AG08395 (cell line): ENCODE data around the gene USP30.
A peak's percentile ranks its signal among the peaks of the same experiment; 100 is the strongest.
"Not testable (repeated sequence)": the region's sequence is repeated elsewhere in the genome, so short reads cannot be mapped to it uniquely, and the experiment has no call there.

ENCODE experiments used
- DNase-seq: peaks from one replicate; pipeline ENCODE4 v3.0.0; 2012; ENCODE audit warnings: mixed read lengths, low spot score

Gene USP30

DNA sequence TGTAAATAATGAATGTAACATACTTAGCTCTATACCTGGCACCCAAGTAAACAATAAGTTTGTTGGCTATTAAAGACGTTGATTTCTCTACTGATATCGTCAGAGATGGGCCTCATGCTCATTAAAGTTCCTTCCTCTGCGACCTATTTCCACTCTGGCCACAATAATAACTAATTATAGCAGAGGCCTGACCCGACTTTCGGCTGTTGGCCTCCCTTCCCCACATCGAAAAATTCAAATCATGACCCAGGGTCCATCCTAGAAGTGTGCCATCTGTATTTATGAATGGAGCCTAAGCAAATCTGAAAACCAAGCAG, 321 bp upstream of the USP30 start:
- no peak for DNase-seq

DNA sequence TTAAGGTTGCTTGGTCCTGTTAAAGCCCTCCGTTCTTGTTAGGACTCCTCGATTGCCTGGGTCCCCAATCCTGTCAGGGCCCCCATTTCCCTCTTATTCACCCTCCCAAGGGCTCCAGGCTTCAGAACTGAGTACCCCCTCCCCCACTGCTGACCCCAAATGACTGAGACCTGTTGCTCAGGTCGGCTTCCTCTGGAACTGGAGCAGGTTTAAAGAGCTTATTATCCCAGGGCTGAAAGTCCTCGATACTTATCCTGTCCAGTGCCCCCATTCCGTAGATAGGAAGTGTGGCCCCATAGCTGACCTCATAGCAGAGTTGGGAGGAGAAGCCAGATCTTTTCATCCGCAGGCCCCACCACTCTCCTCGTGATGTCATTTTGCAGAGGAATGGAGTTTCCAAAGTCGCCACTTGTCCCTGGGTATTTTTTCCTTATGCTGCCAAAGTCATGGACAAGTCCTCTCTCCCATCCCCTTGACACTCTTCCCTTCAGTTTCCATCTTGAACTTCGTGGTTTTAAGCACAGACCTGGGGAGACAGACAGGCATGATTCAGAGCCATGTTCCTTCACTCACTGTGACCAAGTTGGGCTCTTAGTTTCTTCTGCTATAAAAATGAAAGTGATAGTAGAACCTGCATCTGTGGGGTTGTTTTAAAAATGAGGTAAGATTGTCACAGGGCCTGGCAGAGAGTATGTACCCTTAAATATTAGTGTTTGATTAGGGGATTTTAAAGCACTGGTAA, 1.2 kb downstream of the USP30 start:
- no peak for DNase-seq

DNA sequence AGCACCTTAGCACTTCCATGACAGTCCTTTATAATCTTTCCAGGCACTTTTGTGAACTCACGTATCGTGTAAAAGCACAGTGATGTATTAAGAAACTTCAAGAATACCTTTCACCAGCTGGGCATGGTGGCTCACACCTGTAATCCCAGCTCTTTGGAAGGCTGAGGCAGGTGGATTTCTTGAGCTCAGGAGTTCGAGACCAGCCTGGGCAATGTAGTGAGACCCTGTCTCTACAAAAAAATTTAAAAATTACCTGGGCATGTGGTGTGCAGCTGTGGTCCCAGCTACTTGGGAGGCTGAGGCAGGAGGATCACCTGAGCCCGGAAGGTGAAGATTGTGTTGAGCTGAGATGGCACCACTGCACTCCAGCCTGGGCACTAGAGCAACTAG, 1.7 kb downstream of the USP30 start:
- not testable (repeated sequence) for DNase-seq

DNA sequence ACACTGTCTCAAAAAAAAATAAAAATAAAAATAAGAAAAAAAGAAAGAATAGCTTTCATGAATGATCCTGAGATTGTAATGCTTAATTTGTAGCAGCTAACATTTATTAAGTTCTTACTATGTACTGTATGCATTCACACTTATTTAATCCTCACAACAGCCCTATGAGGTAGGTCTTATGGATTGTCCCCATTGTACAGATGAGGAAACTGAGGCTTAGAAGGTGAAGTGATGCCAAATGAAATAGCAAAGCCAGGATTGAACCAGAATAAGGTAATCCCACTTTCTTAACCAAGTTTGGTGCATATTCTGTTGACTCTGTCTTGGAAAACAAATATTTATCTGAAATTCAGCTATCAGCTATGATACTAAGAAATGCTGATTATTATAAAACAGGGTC, 2.1 kb downstream of the USP30 start:
- no peak for DNase-seq

DNA sequence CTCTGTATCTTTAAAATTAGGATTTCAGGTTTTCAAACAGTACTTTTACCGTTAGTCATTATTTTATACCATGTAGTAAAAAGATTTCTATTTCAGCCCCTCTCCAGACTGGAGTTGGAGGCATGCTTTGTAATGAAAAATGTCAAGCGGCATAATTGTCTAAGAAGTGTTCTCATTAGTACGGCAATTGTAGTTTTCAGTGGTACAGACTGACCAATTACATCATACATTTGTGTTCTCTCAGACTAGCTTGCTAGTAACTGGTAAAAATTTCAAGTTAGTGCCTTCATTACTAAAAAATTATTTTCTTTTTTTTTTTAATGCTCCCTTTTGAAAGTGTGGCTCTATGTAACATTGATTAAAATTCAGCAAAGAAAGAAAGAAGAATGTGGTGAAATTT, 4.5 kb downstream of the USP30 start:
- no peak for DNase-seq

DNA sequence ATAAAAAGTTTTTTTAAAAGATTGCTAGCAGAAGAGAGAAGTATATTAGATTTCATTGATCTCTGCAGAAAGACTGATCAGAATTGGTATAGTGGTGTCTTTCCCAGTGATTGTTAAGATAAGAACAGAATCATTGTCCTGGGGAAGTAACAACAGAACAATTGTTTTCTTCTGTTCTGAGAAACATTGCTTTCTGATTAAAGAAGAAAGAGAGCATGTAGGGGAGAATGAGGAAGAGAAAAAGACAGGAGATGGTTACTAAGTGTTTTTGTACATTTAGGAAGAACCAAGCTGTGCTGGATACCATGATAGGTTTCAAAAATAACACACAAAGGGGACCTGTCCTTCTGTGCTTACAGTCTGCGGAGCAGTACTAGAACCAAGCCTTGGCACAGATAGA, 5.0 kb downstream of the USP30 start:
- no peak for DNase-seq

DNA sequence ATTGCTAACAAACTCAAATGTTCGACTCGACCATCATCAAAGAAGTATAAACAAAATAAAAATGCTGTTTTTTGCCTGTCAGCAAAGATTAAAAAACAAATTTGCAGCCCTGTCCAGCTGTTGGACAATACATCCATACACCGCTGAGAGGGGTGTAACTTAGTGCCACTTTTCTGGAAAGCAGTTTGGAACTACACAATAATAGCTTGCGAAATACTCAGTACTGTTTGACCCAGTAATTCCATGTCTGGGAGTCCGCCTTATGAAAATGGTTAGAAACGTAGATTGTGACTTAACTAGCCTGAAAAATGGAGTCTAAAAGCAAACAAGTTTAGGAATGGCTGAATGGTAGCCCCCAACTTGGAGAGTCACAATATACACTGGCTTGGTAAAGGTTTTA, 6.4 kb downstream of the USP30 start:
- DNase-seq, result no peak

DNA sequence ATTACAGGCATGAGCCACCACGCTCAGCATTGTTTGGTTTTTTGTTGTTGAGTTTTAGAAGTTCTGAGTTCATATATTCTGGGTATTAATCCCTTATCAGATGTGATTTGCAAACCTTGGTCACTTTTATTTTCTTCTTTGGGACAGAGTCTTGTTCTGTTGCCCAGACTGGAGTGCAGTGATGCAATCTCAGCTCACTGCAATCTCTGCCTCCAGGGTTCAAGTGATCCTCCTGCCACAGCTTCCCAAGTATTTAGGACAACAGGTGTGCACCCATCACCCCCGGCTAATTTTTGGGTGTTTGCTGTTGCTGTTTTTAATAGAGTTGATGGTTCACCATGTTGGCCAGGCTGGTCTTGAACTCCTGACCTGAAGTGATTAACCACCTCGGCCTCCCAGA, 11.8 kb downstream of the USP30 start:
- DNase-seq, result no peak

DNA sequence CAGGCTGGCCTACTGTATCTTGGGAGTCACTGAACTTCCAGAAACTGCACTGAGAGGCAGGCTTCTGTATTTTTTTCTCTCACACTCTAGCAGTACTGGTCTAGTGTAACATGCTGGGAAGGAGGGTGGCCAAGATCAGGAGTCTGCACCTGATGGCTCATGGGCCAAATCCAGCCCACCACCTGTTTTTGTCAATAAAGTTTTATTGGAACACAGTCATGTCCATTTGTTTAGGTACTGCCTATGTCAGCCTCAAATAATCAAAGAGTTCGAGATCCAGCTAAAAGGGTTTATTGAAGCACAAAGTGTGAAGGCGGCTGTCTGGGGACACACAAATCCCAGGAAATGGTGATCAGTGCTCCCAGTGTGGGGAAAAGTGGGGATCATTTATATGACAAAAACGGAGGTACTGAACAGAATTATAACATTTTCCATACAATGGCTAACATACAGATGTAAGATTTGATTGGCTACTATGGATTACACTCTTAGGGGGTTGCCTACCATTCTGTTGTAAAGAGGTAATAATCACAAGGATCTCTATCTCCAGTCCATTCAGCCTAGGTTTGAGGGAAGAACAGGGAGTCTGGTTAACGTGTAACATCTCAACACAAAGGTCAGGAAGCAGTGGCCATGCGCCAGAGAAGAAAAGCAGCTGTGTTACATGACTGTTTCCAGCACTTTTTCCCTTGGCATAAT, 12.9 kb downstream of the USP30 start:
- DNase-seq, result no peak

DNA sequence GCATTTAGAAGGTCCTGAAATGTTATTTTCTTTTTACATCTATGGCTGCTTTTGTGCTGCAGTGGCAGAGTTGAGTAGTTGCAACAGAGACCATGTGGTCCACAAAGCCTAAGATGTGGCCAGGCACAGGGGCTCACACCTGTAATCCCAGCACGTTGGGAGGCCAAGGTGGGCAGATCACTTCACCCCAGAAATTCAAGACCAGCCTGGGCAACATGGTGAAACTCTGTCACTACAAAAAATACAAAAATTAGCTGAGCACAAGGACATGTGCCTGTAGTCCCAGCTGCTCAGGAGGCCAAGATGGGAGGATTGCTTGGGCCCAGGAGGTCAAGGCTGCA, 13.4 kb downstream of the USP30 start:
- no peak for DNase-seq

DNA sequence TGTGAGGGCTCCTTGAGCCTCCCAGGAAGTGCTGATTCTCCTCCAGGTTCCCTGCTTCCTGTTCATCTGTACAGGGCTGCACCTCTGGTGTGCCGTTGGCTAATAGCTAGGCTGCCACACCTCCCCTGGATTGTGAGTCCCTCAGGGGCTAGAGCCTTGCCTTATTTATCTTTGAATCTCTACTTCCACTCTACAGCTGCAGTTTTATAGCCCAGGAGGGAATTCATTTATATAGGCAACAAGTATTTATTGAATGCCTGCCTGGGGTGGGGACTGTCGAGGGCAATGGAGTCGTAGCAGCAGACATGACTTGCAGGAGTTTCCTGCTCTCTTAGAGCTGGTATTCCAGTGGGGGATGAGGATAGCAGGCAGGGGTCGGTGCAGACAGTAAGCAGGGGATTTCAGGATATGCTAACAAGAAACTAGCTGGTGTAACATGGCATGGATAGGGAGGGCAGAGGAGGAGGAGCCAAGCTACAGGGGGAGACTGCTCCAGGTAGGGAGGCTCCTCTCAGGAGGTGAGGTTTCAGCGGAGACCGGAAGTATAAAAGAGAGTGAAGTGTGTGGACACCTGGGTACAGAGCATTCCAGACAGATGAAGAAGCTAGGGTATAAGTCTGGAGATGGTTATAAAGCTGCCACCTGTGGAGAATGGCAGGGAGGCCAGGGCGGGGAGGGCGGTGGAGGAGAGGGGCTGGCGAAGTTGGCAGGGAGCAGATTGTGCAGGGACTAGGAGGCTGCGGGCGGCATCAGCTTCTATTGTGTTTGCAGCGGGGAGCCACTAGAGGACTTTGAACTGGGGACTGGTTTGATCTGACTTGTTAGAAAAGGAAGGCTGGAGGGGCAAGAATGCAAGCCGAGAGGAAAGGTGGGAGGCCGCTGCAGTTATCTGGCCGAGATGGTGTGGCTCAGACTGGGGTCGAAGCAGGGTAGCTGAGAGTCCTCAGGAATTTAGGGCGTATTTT, 17.2 kb downstream of the USP30 start:
- DNase-seq, result no peak

DNA sequence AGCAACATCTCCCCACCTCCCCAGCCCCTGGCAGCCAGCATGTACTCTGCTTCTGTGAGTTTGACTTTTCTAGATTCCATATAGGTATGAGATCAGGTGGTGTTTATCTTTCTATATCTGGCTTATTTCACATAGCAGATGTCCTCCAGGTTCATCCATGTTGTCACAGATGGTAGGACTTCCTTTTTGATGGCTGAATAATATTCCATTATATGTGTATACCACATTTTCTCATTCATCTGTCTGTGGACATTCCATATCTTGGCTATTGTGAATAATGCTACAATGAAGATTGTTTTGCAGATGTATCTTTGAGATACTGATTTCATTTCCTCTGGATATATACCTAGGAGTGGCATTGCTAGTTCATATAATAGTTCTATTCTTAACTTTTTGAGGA, 22.5 kb downstream of the USP30 start:
- DNase-seq, result no peak

DNA sequence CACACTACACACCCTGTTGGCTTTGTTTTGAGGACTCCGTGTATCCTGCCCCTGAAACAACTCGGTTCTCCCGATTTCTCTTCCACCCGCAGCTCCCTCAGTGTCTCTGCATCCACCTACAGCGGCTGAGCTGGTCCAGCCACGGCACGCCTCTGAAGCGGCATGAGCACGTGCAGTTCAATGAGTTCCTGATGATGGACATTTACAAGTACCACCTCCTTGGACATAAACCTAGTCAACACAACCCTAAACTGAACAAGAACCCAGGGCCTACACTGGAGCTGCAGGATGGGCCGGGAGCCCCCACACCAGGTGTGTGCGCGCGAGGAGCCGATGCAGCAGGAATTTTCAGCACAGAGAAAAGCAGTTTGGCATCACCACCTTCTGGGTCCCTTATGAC, 30.4 kb downstream of the USP30 start:
- no peak for DNase-seq

DNA sequence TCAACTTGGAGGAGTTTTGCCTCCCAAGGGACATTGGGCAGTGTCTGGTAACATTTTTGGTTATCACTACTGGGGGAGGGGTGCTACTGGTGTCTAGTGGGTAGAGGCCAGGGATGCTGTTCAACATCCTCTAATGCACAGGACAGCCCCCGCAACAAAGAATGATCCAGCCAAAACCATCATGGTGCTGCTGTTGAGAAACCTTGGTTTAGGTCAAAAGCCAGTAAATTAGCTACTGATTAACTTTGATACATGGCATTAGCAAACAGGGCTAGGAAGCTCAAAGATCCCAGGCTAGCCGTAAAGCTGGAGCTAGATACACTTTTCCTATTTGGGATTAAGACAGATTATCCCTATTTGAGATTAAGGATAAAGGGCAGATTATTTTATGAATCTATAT, 32.0 kb downstream of the USP30 start:
- no peak for DNase-seq

DNA sequence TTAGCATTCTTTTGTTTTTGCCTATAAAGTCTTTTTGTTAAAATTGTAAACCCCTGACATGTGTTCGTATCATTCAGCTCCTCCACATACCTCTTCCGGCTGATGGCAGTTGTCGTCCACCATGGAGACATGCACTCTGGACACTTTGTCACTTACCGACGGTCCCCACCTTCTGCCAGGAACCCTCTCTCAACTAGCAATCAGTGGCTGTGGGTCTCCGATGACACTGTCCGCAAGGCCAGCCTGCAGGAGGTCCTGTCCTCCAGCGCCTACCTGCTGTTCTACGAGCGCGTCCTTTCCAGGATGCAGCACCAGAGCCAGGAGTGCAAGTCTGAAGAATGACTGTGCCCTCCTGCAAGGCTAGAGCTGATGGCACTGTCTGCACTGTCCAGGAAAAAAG, 33.2 kb downstream of the USP30 start:
- DNase-seq, result no peak

DNA sequence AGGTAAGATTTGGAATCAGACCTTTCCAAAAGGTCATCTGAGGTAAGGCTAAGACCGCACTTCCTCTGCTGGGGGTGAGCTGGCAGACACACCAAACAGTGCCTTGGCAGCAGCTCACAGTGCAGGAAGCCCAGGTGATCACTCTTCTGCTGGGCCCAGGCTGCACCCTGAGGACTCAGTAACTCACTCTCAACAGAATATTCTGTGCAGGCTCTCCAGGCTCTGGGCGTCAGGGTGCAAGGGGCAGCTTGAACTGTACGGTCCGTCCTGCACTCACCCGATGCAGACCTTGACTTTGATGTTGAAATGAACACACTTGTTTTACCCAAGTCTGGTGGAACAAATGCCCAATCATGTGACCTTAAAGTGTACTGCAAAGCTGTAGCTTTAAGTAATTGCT, 34.9 kb downstream of the USP30 start:
- DNase-seq, result no peak

DNA sequence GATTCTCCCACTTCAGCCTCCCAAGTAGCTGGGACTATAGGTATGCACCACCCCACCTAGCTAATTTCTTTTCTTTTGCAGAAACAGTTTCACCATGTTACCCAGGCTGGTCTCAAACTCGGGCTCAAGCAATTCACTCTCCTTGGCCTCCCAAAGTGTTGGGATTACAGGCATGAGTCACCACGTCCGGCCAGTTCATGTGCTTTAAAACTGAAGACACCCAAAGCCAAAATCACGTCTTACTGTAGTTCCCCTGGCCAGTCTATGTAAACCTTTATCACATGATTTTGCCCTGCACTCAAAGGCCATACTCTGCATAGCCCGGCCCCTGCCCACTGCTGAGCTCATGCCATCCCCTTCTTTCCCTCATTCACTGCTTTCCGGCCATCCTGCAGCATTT, 36.4 kb downstream of the USP30 start:
- DNase-seq, result no peak

DNA sequence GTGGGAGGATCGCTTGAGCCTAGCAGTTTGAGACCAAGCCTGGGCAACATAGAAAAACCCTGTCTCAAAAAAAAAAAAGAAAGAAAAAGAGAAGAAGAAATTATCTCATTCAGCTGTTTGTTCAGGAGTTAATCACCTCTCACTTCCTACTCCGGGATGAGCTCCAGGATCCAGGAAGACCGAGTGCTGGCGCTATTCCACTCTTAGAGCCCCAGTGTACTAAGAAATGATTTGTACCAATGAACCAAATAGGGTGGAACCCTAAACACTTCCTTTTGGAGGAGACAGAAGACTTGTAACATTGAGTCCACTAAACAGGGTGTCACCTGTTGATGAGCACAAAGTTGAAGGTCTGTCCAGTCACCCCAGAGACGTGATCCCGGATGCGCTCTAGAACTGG, 37.3 kb downstream of the USP30 start:
- DNase-seq, result no peak

DNA sequence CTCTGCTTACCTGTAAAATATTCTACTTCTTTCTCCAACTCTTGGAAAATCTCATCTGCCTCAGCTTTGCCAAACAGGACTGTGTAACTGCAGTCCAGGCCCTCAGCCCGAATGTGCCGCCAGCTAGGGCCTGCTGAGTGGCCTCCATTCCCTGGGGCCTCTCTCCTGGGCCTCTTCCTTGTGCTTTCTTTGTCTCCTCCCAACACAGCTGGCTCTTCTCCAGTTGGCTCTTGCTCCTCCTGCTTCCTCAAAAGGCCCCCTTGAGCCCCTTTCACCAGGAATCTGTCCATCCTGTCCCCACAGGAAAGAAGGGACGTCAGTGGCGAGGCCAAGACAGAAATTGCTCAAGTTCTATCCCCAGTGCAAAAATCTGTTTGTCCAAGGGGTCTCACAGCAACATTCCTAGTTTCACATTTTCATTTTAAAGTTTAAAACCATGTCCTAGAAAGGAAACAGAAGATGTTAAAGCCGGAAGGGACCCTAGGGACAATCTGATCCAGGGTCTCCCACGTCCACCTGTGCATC, 40.2 kb downstream of the USP30 start:
- DNase-seq, result no peak

DNA sequence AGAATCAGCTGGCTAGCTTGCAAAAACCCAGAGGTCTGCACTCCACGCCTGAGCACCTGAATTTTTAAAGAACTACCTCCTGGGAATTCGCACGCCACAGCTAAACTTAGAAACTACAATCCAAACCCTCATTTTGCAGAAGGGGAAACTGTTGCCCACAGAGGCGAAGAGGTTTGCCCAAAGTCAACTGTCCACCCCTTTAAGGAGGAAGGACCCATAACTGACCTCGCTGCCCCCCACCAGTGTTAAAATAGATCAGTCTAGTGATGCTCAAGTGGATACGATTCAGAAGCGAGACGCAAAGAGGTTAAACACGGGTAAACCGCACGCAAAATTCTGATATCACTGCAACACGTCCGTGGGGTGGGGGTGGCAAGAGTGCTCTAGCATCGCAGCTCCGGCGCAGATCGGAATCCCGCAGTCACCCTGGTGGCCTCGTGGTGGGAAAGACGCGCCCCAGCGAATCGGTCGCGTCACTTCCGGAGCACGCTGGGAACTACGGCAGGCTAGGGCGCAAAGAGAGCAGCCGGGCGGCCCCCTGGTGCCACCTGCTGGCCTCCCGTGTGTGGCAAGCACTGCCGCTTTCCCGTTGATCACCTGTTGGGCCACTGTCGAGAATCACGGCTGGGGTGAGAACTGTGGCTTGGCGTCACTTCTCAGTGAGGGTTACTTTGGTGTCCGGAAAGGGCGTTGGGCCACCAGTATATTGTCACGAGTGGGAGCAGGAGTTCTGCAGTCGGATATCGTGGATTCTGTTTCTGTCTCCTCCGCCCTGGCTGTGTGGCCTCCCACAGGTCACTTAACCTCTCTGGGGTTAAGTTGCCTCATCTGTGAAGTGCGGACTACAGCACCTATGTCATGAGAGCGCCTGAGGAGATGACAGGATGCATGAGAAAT, 40.9 kb downstream of the USP30 start, which contains the start of gene ALKBH2:
Gene ALKBH2 (minus strand): TSS at position 451 of the 897 bp plus-strand sequence. CDS start 686 bp downstream, outside the sequence.
- peak; percentile 93 for DNase-seq

DNA sequence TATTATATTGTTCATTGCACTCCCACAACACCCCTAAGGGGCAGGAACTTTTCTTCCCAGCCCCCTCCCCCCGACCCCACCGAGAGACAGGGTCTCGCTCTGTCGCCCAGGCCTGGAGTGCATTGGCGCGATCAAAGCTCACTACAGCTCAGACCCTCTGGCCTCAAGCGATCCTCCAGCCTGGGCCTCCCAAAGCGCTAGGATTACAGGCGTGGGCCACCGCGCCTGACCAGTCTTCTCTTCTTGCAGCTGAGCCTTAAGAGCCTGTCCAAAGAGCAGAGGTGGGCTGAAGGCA, 44.7 kb downstream of the USP30 start:
- DNase-seq, result no peak
